Measurements from ENCODE around the gene PAIP2B. TPM values are rescaled to one million over a fixed set of nuclear protein-coding genes. Genes with fewer than 3 reads are reported as not detected.

PAIP2B gene
- total and polyA plus RNA-seq, 2 of the 13 experiments (the other 11 are each of a cell fraction or from before 2014, with no cell fraction given): 0.16 to 0.29 TPM

DNA sequence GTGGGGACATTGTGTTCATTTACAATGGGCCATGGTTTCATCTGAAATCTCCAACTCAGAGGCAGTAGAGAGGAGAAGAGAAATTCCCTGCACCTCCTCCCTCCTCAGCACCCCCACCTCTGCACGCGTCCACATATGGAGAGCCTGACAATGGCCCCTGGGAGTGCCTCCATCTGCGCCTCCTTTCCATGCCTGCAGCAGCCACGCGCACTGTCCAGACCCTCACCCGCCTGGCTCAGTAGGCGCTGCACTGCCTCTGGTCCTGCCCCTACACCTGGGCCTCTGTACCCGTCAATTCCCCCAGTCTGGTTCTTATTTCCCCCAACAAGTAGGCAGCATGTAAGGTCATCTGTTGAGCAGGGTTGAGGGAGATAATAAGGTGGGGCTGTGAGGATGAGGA lies 72.6 kb downstream of the PAIP2B start:
- ATAC-seq: no peak
- Histone ChIP-seq H3K4me3 (replicated peaks in 1 of 3; ENCODE audit: insufficient read depth in 1 of 3, low read depth in 2 of 3, low read length in 3 of 3) (no peak overlapping the region), H2AFZ (ENCODE audit: low read length) (no peak overlapping the region), H3K27ac (ENCODE audit: extremely low read length, insufficient read depth, low read length) (no peak overlapping the region), H4K20me1 (ENCODE audit: insufficient read depth, low read length) (peaks cover 4% of the 10 kb centered on the region; the same call in 1 of the 2 replicates), H3K27me3 (ENCODE audit: control insufficient read depth in 1 of 2, insufficient read depth in 2 of 2, low read length in 2 of 2) (peaks cover 0 to 22% of the 10 kb centered on the region in 2 experiments; a peak in 3 of 5 replicates), H3K9ac (ENCODE audit: insufficient read depth, low read depth, low read length) (no peak overlapping the region), H3K79me2 (ENCODE audit: insufficient read depth, low read length) (no peaks in the 10 kb centered on the region), H3K4me1 (ENCODE audit: insufficient read depth, low read length) (no peaks in the 10 kb centered on the region), H3K36me3 (replicated peaks in 1 of 2; ENCODE audit: control insufficient read depth in 1 of 2, insufficient read depth in 2 of 2, low read length in 2 of 2) (peaks cover 4 to 9% of the 10 kb centered on the region in 2 experiments), H3K4me2 (ENCODE audit: low read depth, low read length) (no peak overlapping the region), H3K9me3 (ENCODE audit: low read length) (no peaks in the 10 kb centered on the region)
- WGBS (ENCODE audit: low lambda C conversion rate): 90% methylated on average over 8 of the region's 8 CpGs
- no peak for FAIRE-seq
- TF ChIP-seq, protein P1, sequence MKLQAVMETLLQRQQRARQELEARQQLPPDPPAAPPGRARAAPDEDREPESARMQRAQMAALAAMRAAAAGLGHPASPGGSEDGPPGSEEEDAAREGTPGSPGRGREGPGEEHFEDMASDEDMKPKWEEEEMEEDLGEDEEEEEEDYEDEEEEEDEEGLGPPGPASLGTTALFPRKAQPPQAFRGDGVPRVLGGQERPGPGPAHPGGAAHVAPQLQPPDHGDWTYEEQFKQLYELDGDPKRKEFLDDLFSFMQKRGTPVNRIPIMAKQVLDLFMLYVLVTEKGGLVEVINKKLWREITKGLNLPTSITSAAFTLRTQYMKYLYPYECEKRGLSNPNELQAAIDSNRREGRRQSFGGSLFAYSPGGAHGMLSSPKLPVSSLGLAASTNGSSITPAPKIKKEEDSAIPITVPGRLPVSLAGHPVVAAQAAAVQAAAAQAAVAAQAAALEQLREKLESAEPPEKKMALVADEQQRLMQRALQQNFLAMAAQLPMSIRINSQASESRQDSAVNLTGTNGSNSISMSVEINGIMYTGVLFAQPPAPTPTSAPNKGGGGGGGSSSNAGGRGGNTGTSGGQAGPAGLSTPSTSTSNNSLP (IDR thresholded peaks at IDR 0.05; ENCODE audit: low read depth, low read length): no peak
- TF ChIP-seq REL (CRISPR knock-in tag; conservative IDR thresholded peaks at IDR 0.05) (no peak), RORA (CRISPR knock-in tag; IDR thresholded peaks at IDR 0.05) (no peak), ZNF431 (CRISPR knock-in tag; IDR thresholded peaks at IDR 0.05; ENCODE audit: borderline replicate concordance, low read depth) (no peak), LCORL (IDR thresholded peaks at IDR 0.05) (no peak), LCORL (CRISPR knock-in tag; IDR thresholded peaks at IDR 0.05) (no peak), TGIF2 (CRISPR knock-in tag; IDR thresholded peaks at IDR 0.05) (no peak), CEBPG (CRISPR knock-in tag; IDR thresholded peaks at IDR 0.05) (no peak), GABPA (IDR thresholded peaks at IDR 0.05; ENCODE audit: low read depth, low read length) (0 out of 2 replicates have a peak, but pooled peaks have one; percentile 11), GABPA (CRISPR knock-in tag; IDR thresholded peaks at IDR 0.05; ENCODE audit: low read depth) (no peak), ARNTL (CRISPR knock-in tag; IDR thresholded peaks at IDR 0.05) (no peak)
- TF ChIP-seq, protein P2, sequence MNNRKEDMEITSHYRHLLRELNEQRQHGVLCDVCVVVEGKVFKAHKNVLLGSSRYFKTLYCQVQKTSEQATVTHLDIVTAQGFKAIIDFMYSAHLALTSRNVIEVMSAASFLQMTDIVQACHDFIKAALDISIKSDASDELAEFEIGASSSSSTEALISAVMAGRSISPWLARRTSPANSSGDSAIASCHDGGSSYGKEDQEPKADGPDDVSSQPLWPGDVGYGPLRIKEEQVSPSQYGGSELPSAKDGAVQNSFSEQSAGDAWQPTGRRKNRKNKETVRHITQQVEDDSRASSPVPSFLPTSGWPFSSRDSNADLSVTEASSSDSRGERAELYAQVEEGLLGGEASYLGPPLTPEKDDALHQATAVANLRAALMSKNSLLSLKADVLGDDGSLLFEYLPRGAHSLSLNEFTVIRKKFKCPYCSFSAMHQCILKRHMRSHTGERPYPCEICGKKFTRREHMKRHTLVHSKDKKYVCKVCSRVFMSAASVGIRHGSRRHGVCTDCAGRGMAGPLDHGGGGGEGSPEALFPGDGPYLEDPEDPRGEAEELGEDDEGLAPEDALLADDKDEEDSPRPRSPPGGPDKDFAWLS (CRISPR knock-in tag; IDR thresholded peaks at IDR 0.05; ENCODE audit: borderline replicate concordance): no peak
- TF ChIP-seq, protein P3, sequence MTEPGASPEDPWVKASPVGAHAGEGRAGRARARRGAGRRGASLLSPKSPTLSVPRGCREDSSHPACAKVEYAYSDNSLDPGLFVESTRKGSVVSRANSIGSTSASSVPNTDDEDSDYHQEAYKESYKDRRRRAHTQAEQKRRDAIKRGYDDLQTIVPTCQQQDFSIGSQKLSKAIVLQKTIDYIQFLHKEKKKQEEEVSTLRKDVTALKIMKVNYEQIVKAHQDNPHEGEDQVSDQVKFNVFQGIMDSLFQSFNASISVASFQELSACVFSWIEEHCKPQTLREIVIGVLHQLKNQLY (CRISPR knock-in tag; IDR thresholded peaks at IDR 0.05): no peak
- TF ChIP-seq, protein P4, sequence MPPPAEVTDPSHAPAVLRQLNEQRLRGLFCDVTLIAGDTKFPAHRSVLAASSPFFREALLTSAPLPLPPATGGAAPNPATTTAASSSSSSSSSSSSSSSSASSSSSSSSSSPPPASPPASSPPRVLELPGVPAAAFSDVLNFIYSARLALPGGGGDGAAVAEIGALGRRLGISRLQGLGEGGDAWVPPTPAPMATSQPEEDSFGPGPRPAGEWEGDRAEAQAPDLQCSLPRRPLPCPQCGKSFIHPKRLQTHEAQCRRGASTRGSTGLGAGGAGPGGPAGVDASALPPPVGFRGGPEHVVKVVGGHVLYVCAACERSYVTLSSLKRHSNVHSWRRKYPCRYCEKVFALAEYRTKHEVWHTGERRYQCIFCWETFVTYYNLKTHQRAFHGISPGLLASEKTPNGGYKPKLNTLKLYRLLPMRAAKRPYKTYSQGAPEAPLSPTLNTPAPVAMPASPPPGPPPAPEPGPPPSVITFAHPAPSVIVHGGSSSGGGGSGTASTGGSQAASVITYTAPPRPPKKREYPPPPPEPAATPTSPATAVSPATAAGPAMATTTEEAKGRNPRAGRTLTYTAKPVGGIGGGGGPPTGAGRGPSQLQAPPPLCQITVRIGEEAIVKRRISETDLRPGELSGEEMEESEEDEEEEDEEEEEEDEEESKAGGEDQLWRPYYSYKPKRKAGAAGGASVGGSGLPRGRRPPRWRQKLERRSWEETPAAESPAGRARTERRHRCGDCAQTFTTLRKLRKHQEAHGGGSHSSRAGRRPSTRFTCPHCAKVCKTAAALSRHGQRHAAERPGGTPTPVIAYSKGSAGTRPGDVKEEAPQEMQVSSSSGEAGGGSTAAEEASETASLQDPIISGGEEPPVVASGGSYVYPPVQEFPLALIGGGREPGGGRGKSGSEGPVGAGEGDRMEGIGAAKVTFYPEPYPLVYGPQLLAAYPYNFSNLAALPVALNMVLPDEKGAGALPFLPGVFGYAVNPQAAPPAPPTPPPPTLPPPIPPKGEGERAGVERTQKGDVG (CRISPR knock-in tag; IDR thresholded peaks at IDR 0.05; ENCODE audit: borderline replicate concordance): 0 out of 2 replicates have a peak, but pooled peaks have one; percentile 51
- no TSS peak for BruUV-seq (replicated peaks)
- ChIA-PET POLR2A (interaction anchor here (1.0 to 1.5 kb wide), 4 partner anchors 24 to 87 kb away, joined by 3 to 6 read pairs (median 4); partner anchors contain the start of genes MCEE and MPHOSPH10), CTCF (ENCODE audit: low intra/inter-chr PET ratio, low total read pairs) (interaction anchor here (3.1 kb wide), 1 partner anchor 54 kb away, joined by 24 read pairs; no protein-coding TSS in a partner anchor)
- in situ Hi-C loops (cut with HindIII; ENCODE audit: extremely low pct_ligation_motif_present, low pct_unique_long_range_greater_than_20kb) (no loop called here), intact Hi-C loops (cut with micrococcal nuclease; ENCODE audit: unreplicated experiment) (no loop called here)
- DNase-seq (ENCODE audit: low spot score): no peak
